PC-9 (cell line): ENCODE results near the gene LSMEM2. TPM values are rescaled to one million over a fixed set of nuclear protein-coding genes. Genes with fewer than 3 reads are reported as not detected.

ENCODE experiments used
- BruUV-seq: library from RNA; stranded (reverse); fragments of 400-500 nt; replicated peaks from 2 replicates; lab custom pipeline; 2021; lab: Mats Ljungman, UMichigan
- CTCF ChIA-PET: fragments of 300-600 bp; sonication (Branson Sonifier 250); formaldehyde crosslinking; loops from one replicate; lab custom pipeline; 2022; ENCODE audit warnings: antibody characterized with exemption; lab: Charles Lee
- POLR2A ChIA-PET: fragments of 300-600 bp; sonication (Branson Sonifier 250); formaldehyde crosslinking; loops from one replicate; lab custom pipeline; 2022; ENCODE audit warnings: antibody characterized with exemption; ENCODE audit not compliant: unreplicated experiment; lab: Charles Lee
- DNase-seq, 2 experiments: peaks; one replicate each; pipeline versions ENCODE4 v3.0.0 to v3.0.0-alpha.2; 2015 to 2022; ENCODE audit warnings: mixed read lengths in 1 of 2
- H2AFZ ChIP-seq: fragments of 200-600 bp; sonication (generic); 2 replicates; pipeline ENCODE4 v1.8.1; 2017; ENCODE audit warnings: antibody characterized with exemption
- H3F3A ChIP-seq: fragments of 200-600 bp; sonication (generic); 2 replicates; pipeline ENCODE4 v1.8.1; 2017; ENCODE audit warnings: antibody characterized with exemption, mild to moderate bottlenecking, low read depth; ENCODE audit not compliant: insufficient read depth
- H3K27ac ChIP-seq: fragments of 200-600 bp; sonication (generic); 2 replicates; pipeline ENCODE4 v1.6.1; 2016; ENCODE audit warnings: mixed run types
- H3K27me3 ChIP-seq: fragments of 200-600 bp; sonication (generic); 2 replicates; pipeline ENCODE4 v1.6.1; 2016; ENCODE audit warnings: low read depth, mixed run types; ENCODE audit not compliant: insufficient read depth
- H3K36me3 ChIP-seq: fragments of 200-600 bp; sonication (generic); 2 replicates; pipeline ENCODE4 v1.6.1; 2016; ENCODE audit warnings: low read depth, mixed run types
- H3K4me1 ChIP-seq: fragments of 200-600 bp; sonication (generic); replicated peaks from 2 replicates; pipeline ENCODE4 v1.6.1; 2016; ENCODE audit warnings: mixed run types; ENCODE audit not compliant: insufficient read depth
- H3K4me2 ChIP-seq: fragments of 200-600 bp; sonication (generic); 2 replicates; pipeline ENCODE4 v1.6.1; 2017; ENCODE audit warnings: mixed run types
- H3K4me3 ChIP-seq: fragments of 200-600 bp; sonication (generic); 2 replicates; pipeline ENCODE4 v1.6.1; 2016; ENCODE audit warnings: mixed run types
- H3K79me2 ChIP-seq: fragments of 200-600 bp; sonication (generic); 2 replicates; pipeline ENCODE4 v1.6.1; 2017; ENCODE audit warnings: low read depth, mixed run types
- H3K9me2 ChIP-seq: fragments of 200-600 bp; sonication (generic); 2 replicates; pipeline ENCODE4 v1.8.1; 2017; ENCODE audit warnings: mild to moderate bottlenecking; ENCODE audit not compliant: insufficient read depth
- H3K9me3 ChIP-seq: fragments of 200-600 bp; sonication (generic); 2 replicates; pipeline ENCODE4 v1.8.1; 2016; ENCODE audit warnings: low read depth; ENCODE audit not compliant: insufficient read depth
- H4K20me1 ChIP-seq: fragments of 200-600 bp; sonication (generic); 2 replicates; pipeline ENCODE4 v1.8.1; 2017; ENCODE audit not compliant: insufficient read depth
- EZH2 ChIP-seq: fragments of 200-600 bp; sonication (generic); IDR thresholded peaks from 2 replicates; pipeline ENCODE4 v1.8.0; 2017; ENCODE audit warnings: antibody characterized with exemption, low read depth
- intact Hi-C: fragments of 100-400 bp; cut with micrococcal nuclease; formaldehyde crosslinking; loops from one replicate; pipeline ENCODE4 v1.10.0; 2022; ENCODE audit not compliant: unreplicated experiment
- total RNA-seq: library from RNA; stranded (reverse); gene quantifications from 2 replicates; pipeline ENCODE4 v1.2.3, GENCODE V29; 2021
- TF ChIP-seq, protein P1 (sequence below): fragments of 200-600 bp; sonication (generic); conservative IDR thresholded peaks from 2 replicates; pipeline ENCODE4 v1.6.1; 2017; ENCODE audit warnings: mixed run types, antibody characterized with exemption, mild to moderate bottlenecking, moderate library complexity

The LSMEM2 gene
- total RNA-seq, 1 experiment from 2014 or later = 0.55 TPM

DNA sequence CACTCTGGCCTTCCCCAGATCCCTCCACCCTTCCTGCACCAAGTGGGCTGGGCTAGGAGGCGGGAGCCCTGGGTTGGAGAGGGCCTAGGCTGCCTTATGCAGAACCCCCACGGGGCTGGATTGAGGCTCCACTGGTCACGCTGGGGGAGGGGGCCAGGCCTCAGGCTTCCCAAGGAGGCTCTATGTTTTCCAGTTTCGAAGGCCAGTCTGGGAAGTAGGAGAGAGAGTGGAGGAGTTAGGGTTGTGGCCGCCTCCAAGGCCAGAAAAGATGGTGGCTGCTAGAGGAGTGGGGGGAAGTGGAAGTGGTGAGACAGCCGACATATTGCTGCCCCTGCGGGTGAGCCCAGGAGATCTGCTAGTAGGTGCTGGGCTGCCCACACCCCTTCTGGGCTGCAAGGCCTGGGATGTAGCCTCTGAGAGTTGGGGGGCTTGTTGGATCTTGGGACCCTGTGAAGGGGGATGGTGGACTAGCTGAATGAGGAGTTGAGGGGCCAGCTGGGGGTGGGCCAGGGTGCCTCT lies 41.7 kb upstream of the LSMEM2 start:
- H4K20me1 ChIP-seq = no peaks in the 10 kb centered on the region
- H2AFZ ChIP-seq = 0 out of 2 replicates have a peak overlapping the region, but pooled peaks have one; percentile 72
- ChIA-PET CTCF (no interaction called here), POLR2A (no interaction called here)
- BruUV-seq = no TSS peak
- H3K4me3 ChIP-seq = peak overlapping the region; percentile 66
- H3K9me3 ChIP-seq = no peaks in the 10 kb centered on the region
- H3K27me3 ChIP-seq = no peaks in the 10 kb centered on the region
- H3K79me2 ChIP-seq = peaks cover 23% of the 10 kb centered on the region
- no peaks in the 10 kb centered on the region for H3K9me2 ChIP-seq
- TF ChIP-seq, protein P1, sequence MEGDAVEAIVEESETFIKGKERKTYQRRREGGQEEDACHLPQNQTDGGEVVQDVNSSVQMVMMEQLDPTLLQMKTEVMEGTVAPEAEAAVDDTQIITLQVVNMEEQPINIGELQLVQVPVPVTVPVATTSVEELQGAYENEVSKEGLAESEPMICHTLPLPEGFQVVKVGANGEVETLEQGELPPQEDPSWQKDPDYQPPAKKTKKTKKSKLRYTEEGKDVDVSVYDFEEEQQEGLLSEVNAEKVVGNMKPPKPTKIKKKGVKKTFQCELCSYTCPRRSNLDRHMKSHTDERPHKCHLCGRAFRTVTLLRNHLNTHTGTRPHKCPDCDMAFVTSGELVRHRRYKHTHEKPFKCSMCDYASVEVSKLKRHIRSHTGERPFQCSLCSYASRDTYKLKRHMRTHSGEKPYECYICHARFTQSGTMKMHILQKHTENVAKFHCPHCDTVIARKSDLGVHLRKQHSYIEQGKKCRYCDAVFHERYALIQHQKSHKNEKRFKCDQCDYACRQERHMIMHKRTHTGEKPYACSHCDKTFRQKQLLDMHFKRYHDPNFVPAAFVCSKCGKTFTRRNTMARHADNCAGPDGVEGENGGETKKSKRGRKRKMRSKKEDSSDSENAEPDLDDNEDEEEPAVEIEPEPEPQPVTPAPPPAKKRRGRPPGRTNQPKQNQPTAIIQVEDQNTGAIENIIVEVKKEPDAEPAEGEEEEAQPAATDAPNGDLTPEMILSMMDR = no peak
- no peak for TF ChIP-seq EZH2
- H3F3A ChIP-seq = no peaks in the 10 kb centered on the region; the same call in 1 of the 2 replicates
- H3K4me1 ChIP-seq = peaks cover 24% of the 10 kb centered on the region
- intact Hi-C loops = loop anchor here (1.0 to 2.0 kb wide), 2 partner anchors 9 to 28 kb away; no protein-coding TSS in a partner anchor
- peak in 1 of 2 experiments; percentile 36 for DNase-seq
- no peaks in the 10 kb centered on the region for H3K36me3 ChIP-seq
- no peak overlapping the region for H3K27ac ChIP-seq
- peak overlapping the region; percentile 93 for H3K4me2 ChIP-seq

DNA sequence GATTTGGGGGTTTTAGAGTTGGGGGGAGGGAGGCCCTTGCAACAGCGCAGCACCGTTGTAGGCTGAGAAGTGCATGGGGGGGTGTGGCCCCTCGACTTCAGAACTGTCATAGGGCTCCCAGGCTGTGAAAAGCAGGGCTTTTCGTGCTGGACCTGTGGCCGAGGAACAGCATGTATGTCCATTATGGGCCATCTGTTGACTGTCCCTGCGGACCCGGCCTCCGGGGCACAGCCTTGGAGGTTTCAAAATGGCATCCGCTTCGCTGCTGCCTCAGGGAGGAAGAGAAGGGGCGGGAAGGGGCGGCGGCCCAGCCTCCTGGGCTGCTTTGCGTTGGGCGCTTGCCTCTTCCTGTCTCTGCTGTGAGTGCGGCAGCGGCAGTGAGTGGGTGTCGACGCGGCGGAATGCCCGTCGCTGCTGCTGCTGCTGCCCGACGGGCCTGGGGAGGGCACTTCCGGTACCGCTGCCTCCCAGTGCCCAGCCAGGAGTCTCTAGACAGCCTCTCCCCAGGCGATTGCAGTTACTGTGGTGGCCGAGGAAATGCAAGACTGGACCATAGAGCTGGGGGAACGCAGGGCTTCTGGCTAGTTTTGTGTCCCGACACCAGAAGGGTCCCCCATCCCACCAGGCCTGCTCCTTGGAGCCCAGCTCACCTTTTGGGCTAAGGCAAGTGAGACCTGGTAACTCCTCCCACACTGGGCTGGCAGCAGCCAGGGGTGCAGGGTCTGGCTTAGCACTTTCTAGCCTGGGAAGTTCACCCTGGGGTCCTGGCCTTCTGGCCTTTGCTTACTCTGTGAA lies 40.9 kb upstream of the LSMEM2 start:
- Histone ChIP-seq H4K20me1 (no peaks in the 10 kb centered on the region), H3K9me2 (no peaks in the 10 kb centered on the region), H3K4me2 (peak overlapping the region; percentile 93), H3K4me1 (peaks cover 24% of the 10 kb centered on the region), H2AFZ (no peak overlapping the region), H3K79me2 (peaks cover 23% of the 10 kb centered on the region), H3K27ac (no peak overlapping the region), H3K27me3 (no peaks in the 10 kb centered on the region), H3K36me3 (no peaks in the 10 kb centered on the region), H3K4me3 (peak overlapping the region; percentile 66; the same call in 1 of the 2 replicates), H3F3A (no peaks in the 10 kb centered on the region; the same call in 1 of the 2 replicates), H3K9me3 (no peaks in the 10 kb centered on the region)
- ChIA-PET POLR2A (no interaction called here), CTCF (interaction anchor here (0.7 to 0.9 kb wide), 2 partner anchors 8 to 11 kb away, joined by 3 read pairs; no protein-coding TSS in a partner anchor)
- intact Hi-C loops = loop anchor here (1.0 to 2.0 kb wide), 2 partner anchors 10 to 27 kb away; no protein-coding TSS in a partner anchor
- TSS peak; percentile 73 for BruUV-seq
- peak; percentile 48 to 73 for DNase-seq
- TF ChIP-seq, protein P1 = no peak
- TF ChIP-seq EZH2 = no peak

DNA sequence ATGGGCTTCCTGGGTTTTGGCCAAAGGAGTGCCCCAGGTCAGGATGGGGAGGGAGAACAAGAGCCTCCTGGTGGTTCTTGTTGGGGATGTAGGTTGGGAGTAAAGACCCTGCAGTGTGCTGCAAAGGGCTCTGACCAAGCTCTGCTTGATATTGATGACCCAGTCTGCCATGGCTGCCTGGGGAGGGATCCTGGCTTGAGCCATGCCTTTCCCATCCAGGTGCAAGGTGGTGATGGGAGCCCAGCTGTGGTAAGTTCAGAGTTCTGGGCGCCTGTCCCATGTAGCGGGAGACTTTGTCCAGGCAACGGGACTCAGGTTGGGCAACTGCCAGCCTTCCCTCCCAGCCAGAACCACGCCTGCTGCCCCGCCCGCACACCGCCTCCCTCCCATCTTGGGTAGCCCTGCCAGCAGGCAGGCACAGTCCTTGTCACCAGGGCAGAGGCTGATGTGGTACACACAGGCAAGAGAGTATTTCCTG lies 40.3 kb upstream of the LSMEM2 start:
- DNase-seq = peak in 1 of 2 experiments; percentile 72
- intact Hi-C loops = no loop called here
- Histone ChIP-seq H3K36me3 (no peaks in the 10 kb centered on the region), H3K27ac (no peak overlapping the region), H3K79me2 (peaks cover 23% of the 10 kb centered on the region), H2AFZ (no peak overlapping the region), H3K4me2 (peak overlapping the region; percentile 93), H3K4me3 (no peak overlapping the region), H3K4me1 (peaks cover 24% of the 10 kb centered on the region), H3K9me3 (no peaks in the 10 kb centered on the region), H3F3A (peaks cover 4% of the 10 kb centered on the region; the same call in 1 of the 2 replicates), H4K20me1 (no peaks in the 10 kb centered on the region), H3K9me2 (no peaks in the 10 kb centered on the region), H3K27me3 (no peaks in the 10 kb centered on the region)
- POLR2A ChIA-PET = no interaction called here
- CTCF ChIA-PET = interaction anchor here (0.7 to 0.9 kb wide), 2 partner anchors 8 to 12 kb away, joined by 3 read pairs; no protein-coding TSS in a partner anchor
- BruUV-seq = no TSS peak
- TF ChIP-seq EZH2 = no peak
- TF ChIP-seq, protein P1 = no peak
